Heart left ventricle (tissue), 13 donors: Measurements from ENCODE around the gene CCDC82.

ENCODE experiments used
- POLR2A ChIP-seq, 2 donors: fragments of 450-650 bp; IDR thresholded peaks; one replicate each; pipeline ENCODE4 v1.6.1; 2017; ENCODE audit warnings: antibody characterized with exemption in 2 of 2, mild to moderate bottlenecking in 2 of 2, moderate library complexity in 2 of 2
- TF ChIP-seq, protein P1 (sequence below), 12 donors: fragments of 200-600 bp; sonication (generic) in 4 of 12; IDR thresholded peaks; one replicate each; pipeline versions ENCODE4 v1.5.0 to v1.8.0; 2018 to 2022; ENCODE audit warnings: antibody characterized with exemption in 12 of 12, mild to moderate bottlenecking in 5 of 12
- donor health status: ischemic (EF 13 %, LVEDD 7.1; RV severe dilation, severe dysfunction).
- donor health status: DM: no; HTN: yes; CAD: no.
- donor health status: DM: no; HTN: no; CAD: no.
- donor health status: ischemic (EF 25% LVEDD 6.9; RV normal size, moderate dysfunction).
- donor health status: ischemic (EF 25% LVEDD 5.7; RV mildly dilated, moderate dysfunction).
- donor health status: ischemic (EF 35%, LVEDD 5.7; RV mildly dilated, moderate dysfunction).
- donor health status: nonischemic (EF 11% LVEDD 7.7; RV severe dilation, severe dysfunction).
- donor health status: DM: yes; HTN: yes; CAD: no.
- donor health status: PGD.
- donor health status: ischemic (EF 29% LVEDD 5.4; RV normal size, mild dysfunction).
- donor health status: nonischemic (EF 23%, LVEDD 6.1; RV moderate dilation, normal function).

DNA sequence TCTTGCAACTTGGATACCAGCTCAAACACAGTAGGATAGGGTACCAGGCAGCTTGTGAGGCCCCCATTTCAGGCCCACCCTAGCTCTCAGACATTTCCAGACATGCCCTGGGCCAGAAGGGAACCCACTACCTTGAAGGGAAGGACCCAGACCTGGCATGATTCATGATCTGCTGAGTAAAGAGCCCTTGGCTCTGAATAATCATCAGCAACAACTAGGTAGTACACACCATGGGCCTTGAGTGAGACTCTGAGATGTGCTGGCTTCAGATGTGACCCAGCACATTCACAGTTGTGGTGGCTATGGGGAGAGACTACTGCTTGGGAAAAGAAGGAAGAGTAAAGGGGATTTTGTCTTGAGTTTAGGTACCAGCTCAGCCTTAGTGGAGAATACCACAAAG lies 23.7 kb upstream of the CCDC82 start:
- no peak for TF ChIP-seq POLR2A (IDR thresholded peaks at IDR 0.05)
- TF ChIP-seq, protein P1, sequence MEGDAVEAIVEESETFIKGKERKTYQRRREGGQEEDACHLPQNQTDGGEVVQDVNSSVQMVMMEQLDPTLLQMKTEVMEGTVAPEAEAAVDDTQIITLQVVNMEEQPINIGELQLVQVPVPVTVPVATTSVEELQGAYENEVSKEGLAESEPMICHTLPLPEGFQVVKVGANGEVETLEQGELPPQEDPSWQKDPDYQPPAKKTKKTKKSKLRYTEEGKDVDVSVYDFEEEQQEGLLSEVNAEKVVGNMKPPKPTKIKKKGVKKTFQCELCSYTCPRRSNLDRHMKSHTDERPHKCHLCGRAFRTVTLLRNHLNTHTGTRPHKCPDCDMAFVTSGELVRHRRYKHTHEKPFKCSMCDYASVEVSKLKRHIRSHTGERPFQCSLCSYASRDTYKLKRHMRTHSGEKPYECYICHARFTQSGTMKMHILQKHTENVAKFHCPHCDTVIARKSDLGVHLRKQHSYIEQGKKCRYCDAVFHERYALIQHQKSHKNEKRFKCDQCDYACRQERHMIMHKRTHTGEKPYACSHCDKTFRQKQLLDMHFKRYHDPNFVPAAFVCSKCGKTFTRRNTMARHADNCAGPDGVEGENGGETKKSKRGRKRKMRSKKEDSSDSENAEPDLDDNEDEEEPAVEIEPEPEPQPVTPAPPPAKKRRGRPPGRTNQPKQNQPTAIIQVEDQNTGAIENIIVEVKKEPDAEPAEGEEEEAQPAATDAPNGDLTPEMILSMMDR (IDR thresholded peaks at IDR 0.05): no peak
